ENCODE results near the gene CFAP97D1. TPM values are rescaled to one million over a fixed set of nuclear protein-coding genes. Genes with fewer than 3 reads are reported as not detected.

The CFAP97D1 gene
- total and polyA plus RNA-seq, 10 of the 15 experiments (the other 5 are each of a cell fraction or from before 2014, with no cell fraction given), result 0.13 TPM; not detected in 9

GRCh38 chr17:43757171-43757660 is 23.0 kb upstream of the CFAP97D1 start:
- H3K27ac ChIP-seq (ENCODE audit: control insufficient read depth, insufficient read depth), result no peak overlapping the region
- no peak overlapping the region for H3K4me3 ChIP-seq
- FAIRE-seq (no peak), ATAC-seq (no peak), DNase-seq (ENCODE audit: low read depth, low spot score) (no peak)
- H3K9me3 ChIP-seq (replicated peaks; ENCODE audit: control insufficient read depth, insufficient read depth, low read length), result no peaks in the 10 kb centered on the region
- WGBS (ENCODE audit: insufficient coverage, insufficient replicate concordance, low lambda C conversion rate, missing lambda C conversion rate), result 39% methylated on average over 8 of the region's 8 CpGs
- RAD21 ChIA-PET (ENCODE audit: unreplicated experiment), result interaction anchor here (0.6 to 11.0 kb wide), 3 partner anchors 10 to 61 kb away, joined by 3 to 171 read pairs (median 4); no protein-coding TSS in a partner anchor
- CTCF ChIA-PET, result interaction anchor here (4.8 to 14.6 kb wide), 3 partner anchors 10 to 181 kb away, joined by 24 to 515 read pairs (median 134); no protein-coding TSS in a partner anchor
- BruUV-seq (replicated peaks), result no TSS peak
- no peaks in the 10 kb centered on the region for H3K79me2 ChIP-seq (ENCODE audit: control insufficient read depth, insufficient read depth, low read length)
- no peak overlapping the region for H3K4me2 ChIP-seq (ENCODE audit: control insufficient read depth, insufficient read depth)
- H2AFZ ChIP-seq (ENCODE audit: control insufficient read depth, low read depth, low read length), result no peak overlapping the region
- H3K36me3 ChIP-seq (ENCODE audit: control insufficient read depth in 2 of 2, insufficient read depth in 2 of 2, low read length in 1 of 2), result no peaks in the 10 kb centered on the region
- POLR2A ChIA-PET, result no interaction called here
- H4K20me1 ChIP-seq (ENCODE audit: control insufficient read depth, insufficient read depth), result no peaks in the 10 kb centered on the region
- peaks cover 5 to 6% of the 10 kb centered on the region in 2 experiments for H3K27me3 ChIP-seq (replicated peaks in 1 of 2; ENCODE audit: control insufficient read depth in 2 of 2, insufficient read depth in 2 of 2, low read length in 1 of 2)
- intact Hi-C loops (cut with micrococcal nuclease; ENCODE audit: unreplicated experiment) (no loop called here), in situ Hi-C loops (cut with MboI) (no loop called here)
- no peaks in the 10 kb centered on the region for H3K4me1 ChIP-seq (ENCODE audit: control insufficient read depth, insufficient read depth, low read length)
- no peak overlapping the region for H3K9ac ChIP-seq (ENCODE audit: control insufficient read depth, insufficient read depth, low read length)
- SMC1A ChIA-PET (ENCODE audit: uncharacterized antibody, unreplicated experiment), result interaction anchor here (1.0 to 7.4 kb wide), 3 partner anchors 60 to 180 kb away, joined by 5 to 171 read pairs (median 11); no protein-coding TSS in a partner anchor
- TF ChIP-seq HSF1 (IDR thresholded peaks at IDR 0.05; ENCODE audit: low read depth, low read length) (no peak), RCOR1 (conservative IDR thresholded peaks at IDR 0.05; ENCODE audit: low read depth, low read length) (no peak), PBX3 (IDR thresholded peaks at IDR 0.05; ENCODE audit: insufficient replicate concordance, low read depth, low read length) (no peak), GATAD2B (conservative IDR thresholded peaks at IDR 0.05; ENCODE audit: low read depth) (no peak), MYB (IDR thresholded peaks at IDR 0.05; ENCODE audit: borderline replicate concordance, low read depth, low read length) (no peak), TCF7 (IDR thresholded peaks at IDR 0.05; ENCODE audit: borderline replicate concordance) (no peak), YY1 (IDR thresholded peaks at IDR 0.05; ENCODE audit: low read depth, low read length) (no peak), PAX5 (IDR thresholded peaks at IDR 0.05; ENCODE audit: borderline replicate concordance, low read depth, low read length) (no peak), NFYB (IDR thresholded peaks at IDR 0.05; ENCODE audit: insufficient read depth, low read depth, low read length) (no peak), ETV6 (conservative IDR thresholded peaks at IDR 0.05 in 1 of 2, IDR thresholded peaks at IDR 0.05 in 1 of 2; ENCODE audit: borderline replicate concordance in 1 of 2, low read depth in 1 of 2) (no peak), ZNF274 (IDR thresholded peaks at IDR 0.05; ENCODE audit: insufficient read depth, insufficient read length) (no peak), KDM1A (IDR thresholded peaks at IDR 0.05; ENCODE audit: borderline replicate concordance) (no peak), PAX8 (IDR thresholded peaks at IDR 0.05) (no peak)
- TF ChIP-seq, protein P1, sequence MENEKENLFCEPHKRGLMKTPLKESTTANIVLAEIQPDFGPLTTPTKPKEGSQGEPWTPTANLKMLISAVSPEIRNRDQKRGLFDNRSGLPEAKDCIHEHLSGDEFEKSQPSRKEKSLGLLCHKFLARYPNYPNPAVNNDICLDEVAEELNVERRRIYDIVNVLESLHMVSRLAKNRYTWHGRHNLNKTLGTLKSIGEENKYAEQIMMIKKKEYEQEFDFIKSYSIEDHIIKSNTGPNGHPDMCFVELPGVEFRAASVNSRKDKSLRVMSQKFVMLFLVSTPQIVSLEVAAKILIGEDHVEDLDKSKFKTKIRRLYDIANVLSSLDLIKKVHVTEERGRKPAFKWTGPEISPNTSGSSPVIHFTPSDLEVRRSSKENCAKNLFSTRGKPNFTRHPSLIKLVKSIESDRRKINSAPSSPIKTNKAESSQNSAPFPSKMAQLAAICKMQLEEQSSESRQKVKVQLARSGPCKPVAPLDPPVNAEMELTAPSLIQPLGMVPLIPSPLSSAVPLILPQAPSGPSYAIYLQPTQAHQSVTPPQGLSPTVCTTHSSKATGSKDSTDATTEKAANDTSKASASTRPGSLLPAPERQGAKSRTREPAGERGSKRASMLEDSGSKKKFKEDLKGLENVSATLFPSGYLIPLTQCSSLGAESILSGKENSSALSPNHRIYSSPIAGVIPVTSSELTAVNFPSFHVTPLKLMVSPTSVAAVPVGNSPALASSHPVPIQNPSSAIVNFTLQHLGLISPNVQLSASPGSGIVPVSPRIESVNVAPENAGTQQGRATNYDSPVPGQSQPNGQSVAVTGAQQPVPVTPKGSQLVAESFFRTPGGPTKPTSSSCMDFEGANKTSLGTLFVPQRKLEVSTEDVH (IDR thresholded peaks at IDR 0.05; ENCODE audit: low read depth, partially characterized antibody), result no peak
- TF ChIP-seq, protein P2, sequence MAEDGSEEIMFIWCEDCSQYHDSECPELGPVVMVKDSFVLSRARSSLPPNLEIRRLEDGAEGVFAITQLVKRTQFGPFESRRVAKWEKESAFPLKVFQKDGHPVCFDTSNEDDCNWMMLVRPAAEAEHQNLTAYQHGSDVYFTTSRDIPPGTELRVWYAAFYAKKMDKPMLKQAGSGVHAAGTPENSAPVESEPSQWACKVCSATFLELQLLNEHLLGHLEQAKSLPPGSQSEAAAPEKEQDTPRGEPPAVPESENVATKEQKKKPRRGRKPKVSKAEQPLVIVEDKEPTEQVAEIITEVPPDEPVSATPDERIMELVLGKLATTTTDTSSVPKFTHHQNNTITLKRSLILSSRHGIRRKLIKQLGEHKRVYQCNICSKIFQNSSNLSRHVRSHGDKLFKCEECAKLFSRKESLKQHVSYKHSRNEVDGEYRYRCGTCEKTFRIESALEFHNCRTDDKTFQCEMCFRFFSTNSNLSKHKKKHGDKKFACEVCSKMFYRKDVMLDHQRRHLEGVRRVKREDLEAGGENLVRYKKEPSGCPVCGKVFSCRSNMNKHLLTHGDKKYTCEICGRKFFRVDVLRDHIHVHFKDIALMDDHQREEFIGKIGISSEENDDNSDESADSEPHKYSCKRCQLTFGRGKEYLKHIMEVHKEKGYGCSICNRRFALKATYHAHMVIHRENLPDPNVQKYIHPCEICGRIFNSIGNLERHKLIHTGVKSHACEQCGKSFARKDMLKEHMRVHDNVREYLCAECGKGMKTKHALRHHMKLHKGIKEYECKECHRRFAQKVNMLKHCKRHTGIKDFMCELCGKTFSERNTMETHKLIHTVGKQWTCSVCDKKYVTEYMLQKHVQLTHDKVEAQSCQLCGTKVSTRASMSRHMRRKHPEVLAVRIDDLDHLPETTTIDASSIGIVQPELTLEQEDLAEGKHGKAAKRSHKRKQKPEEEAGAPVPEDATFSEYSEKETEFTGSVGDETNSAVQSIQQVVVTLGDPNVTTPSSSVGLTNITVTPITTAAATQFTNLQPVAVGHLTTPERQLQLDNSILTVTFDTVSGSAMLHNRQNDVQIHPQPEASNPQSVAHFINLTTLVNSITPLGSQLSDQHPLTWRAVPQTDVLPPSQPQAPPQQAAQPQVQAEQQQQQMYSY (CRISPR knock-in tag; IDR thresholded peaks at IDR 0.05), result no peak

All from GM12878 (cell line).